Parathyroid adenoma (tissue), 2 donors: ENCODE measurements around the gene SLC39A8.
"Not testable (repeated sequence)": the region's sequence is repeated elsewhere in the genome, so short reads cannot be mapped to it uniquely, and the experiment has no call there.

ENCODE experiments used
- H2AFZ ChIP-seq: fragments of 300-600 bp; sonication (generic); one replicate; pipeline ENCODE4 v1.7.0; 2017; ENCODE audit warnings: antibody characterized with exemption, mild to moderate bottlenecking
- H3K27ac ChIP-seq: fragments of 300-600 bp; sonication (generic); one replicate; pipeline ENCODE4 v1.7.0; 2017
- H3K27me3 ChIP-seq: fragments of 300-600 bp; sonication (generic); one replicate; pipeline ENCODE4 v1.7.0; 2017; ENCODE audit warnings: low read length; ENCODE audit not compliant: control insufficient read depth, insufficient read depth
- H3K36me3 ChIP-seq: fragments of 300-600 bp; sonication (generic); one replicate; pipeline ENCODE4 v1.7.0; 2017; ENCODE audit warnings: low read length; ENCODE audit not compliant: control insufficient read depth, insufficient read depth
- H3K4me1 ChIP-seq: fragments of 300-600 bp; sonication (generic); one replicate; pipeline ENCODE4 v1.7.0; 2017; ENCODE audit warnings: control low read depth
- H3K4me2 ChIP-seq: fragments of 300-600 bp; sonication (generic); one replicate; pipeline ENCODE4 v1.7.0; 2017; ENCODE audit warnings: low read length
- H3K4me3 ChIP-seq: fragments of 300-600 bp; sonication (generic); one replicate; pipeline ENCODE4 v1.7.0; 2017; ENCODE audit warnings: low read depth, low read length
- H3K79me2 ChIP-seq: fragments of 300-600 bp; sonication (generic); one replicate; pipeline ENCODE4 v1.7.0; 2017; ENCODE audit warnings: control low read depth
- H3K9ac ChIP-seq: fragments of 300-600 bp; sonication (generic); one replicate; pipeline ENCODE4 v1.7.0; 2017; ENCODE audit warnings: mild to moderate bottlenecking
- H3K9me3 ChIP-seq: fragments of 300-600 bp; sonication (generic); one replicate; pipeline ENCODE4 v1.7.0; 2017; ENCODE audit warnings: low read length; ENCODE audit not compliant: control insufficient read depth
- CTCF ChIP-seq: fragments of 300-600 bp; sonication (generic); IDR thresholded peaks from one replicate; pipeline ENCODE4 v1.7.0; 2017; ENCODE audit warnings: antibody characterized with exemption, mild to moderate bottlenecking
- donor health status: primary hyperparathyroidism.

The SLC39A8 gene

DNA sequence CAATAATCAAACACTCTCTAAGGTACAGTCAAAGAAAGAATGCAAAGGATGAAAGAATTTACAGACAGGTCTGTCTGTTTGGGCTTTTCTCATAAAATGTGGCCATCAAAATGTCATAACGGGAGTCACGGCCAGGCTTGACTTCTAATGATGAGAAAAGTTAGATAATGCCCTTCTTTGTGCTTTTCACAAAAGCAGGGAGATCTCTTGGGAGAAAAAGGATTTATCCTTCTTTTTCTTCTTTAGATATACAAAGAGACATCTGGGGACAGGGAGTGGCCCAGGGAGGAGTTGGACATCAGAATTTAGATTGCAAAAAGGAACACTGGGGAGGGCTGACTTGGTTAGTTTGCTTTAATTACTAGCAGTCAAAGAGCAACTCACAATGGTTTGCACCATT lies 93.1 kb downstream of the SLC39A8 start:
- Histone ChIP-seq H3K4me3 (no peak overlapping the region), H3K4me1 (no peaks in the 10 kb centered on the region), H3K79me2 (no peaks in the 10 kb centered on the region), H3K4me2 (no peak overlapping the region), H3K9ac (no peak overlapping the region), H3K36me3 (no peaks in the 10 kb centered on the region), H3K9me3 (no peaks in the 10 kb centered on the region), H3K27me3 (no peaks in the 10 kb centered on the region), H2AFZ (no peak overlapping the region), H3K27ac (no peak overlapping the region)
- TF ChIP-seq CTCF = no peak

DNA sequence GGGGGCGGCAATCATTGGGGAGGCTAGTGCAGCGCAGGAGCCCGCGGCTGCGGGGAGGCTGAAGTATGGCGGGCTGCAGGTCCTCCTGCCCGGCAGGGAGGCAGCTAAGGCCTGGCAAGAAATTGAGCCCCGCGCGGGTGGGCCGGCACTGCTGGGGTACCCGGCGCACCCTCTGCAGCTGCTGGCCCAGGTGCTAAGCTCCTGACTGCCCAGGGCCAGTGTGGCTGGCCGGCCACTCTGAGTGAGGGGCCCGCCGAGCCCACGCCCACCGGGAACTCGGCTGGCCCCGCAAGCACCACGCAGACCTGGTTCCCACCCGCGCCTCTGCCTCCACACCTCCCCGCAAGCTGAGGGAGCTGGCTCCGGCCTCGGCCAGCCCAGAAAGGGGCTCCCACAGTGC lies 94.9 kb downstream of the SLC39A8 start:
- H3K9ac ChIP-seq = no peak overlapping the region
- H2AFZ ChIP-seq = no peak overlapping the region
- no peaks in the 10 kb centered on the region for H3K79me2 ChIP-seq
- H3K4me2 ChIP-seq = no peak overlapping the region
- H3K27ac ChIP-seq = no peak overlapping the region
- no peaks in the 10 kb centered on the region for H3K9me3 ChIP-seq
- no peaks in the 10 kb centered on the region for H3K36me3 ChIP-seq
- TF ChIP-seq CTCF = no peak
- no peak overlapping the region for H3K4me3 ChIP-seq
- no peaks in the 10 kb centered on the region for H3K27me3 ChIP-seq
- H3K4me1 ChIP-seq = no peaks in the 10 kb centered on the region

DNA sequence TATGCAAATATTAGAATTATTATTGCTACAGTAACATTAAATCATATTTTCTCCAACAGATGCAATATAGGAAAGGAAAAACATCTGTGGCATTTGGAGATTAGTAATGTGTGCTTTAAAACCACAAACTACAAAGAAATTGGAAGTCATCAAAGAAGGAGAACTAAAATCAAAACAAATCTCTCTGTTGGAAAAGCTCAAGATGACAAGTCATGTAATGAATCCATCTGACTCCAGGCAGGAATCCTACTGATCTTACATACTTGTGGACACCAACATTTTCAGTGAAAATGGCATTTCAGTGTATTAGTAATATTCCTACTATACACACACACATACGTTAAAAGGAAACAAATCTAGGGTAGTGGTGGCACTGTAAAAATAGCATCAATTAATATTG lies 98.2 kb downstream of the SLC39A8 start:
- H3K4me1 ChIP-seq = no peaks in the 10 kb centered on the region
- H3K79me2 ChIP-seq = no peaks in the 10 kb centered on the region
- H3K4me2 ChIP-seq = no peak overlapping the region
- TF ChIP-seq CTCF = no peak
- no peak overlapping the region for H2AFZ ChIP-seq
- H3K9ac ChIP-seq = no peak overlapping the region
- no peaks in the 10 kb centered on the region for H3K27me3 ChIP-seq
- no peak overlapping the region for H3K27ac ChIP-seq
- no peaks in the 10 kb centered on the region for H3K9me3 ChIP-seq
- H3K36me3 ChIP-seq = no peaks in the 10 kb centered on the region
- no peak overlapping the region for H3K4me3 ChIP-seq

DNA sequence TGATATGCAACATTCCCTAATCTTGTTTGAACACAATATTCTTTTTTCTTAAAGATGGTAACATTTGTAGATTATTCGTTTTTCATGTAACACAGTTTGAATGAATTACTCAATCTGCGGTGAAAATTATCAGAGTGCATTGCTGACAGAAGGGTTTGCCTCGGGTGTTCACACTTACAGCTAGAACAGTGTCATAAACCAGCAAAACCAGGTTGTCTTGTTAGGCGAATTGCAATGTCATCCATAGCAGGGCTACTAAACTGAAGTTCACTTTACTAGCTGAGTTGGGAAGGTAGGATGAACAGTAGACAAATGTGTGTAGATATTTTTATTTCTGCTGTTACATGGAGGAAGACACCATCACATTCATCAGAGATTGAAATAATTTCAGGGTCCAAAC lies 98.9 kb downstream of the SLC39A8 start:
- H3K9me3 ChIP-seq = no peaks in the 10 kb centered on the region
- no peak overlapping the region for H3K4me2 ChIP-seq
- H3K27me3 ChIP-seq = no peaks in the 10 kb centered on the region
- H3K4me3 ChIP-seq = no peak overlapping the region
- H3K27ac ChIP-seq = no peak overlapping the region
- no peak overlapping the region for H3K9ac ChIP-seq
- H3K36me3 ChIP-seq = no peaks in the 10 kb centered on the region
- no peaks in the 10 kb centered on the region for H3K79me2 ChIP-seq
- H2AFZ ChIP-seq = no peak overlapping the region
- TF ChIP-seq CTCF = no peak
- H3K4me1 ChIP-seq = no peaks in the 10 kb centered on the region

DNA sequence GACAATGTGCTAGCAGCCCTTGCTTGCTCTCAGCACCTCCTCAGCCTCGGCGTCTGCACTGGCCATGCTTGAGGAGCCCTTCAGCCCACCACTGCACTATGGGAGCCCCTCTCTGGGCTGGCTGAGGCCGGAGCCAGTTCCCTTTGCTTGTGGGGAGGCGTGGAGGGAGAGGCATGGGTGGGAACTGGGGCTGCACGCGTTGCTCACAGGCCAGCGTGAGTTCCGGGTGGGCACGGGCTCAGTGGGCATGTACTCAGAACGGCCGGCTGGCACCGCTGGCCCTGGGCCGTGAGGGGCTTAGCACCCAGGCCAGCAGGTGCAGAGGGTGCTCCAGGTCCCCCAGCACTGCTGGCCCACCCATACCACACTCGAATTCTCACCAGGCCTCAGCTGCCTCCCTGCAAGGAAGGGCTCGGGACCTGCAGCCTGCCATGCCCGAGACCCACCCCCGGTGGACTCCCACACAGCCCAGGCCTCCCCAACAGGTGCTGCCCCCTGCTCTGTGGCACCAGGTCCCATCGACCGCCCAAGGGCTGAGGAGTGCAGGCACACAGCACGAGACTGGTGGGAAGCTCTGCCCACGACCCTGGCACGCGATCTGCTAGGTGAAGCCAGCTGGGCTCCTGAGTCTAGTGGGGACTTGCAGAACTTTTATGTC lies 100.3 kb downstream of the SLC39A8 start:
- no peak for TF ChIP-seq CTCF
- Histone ChIP-seq H3K79me2 (no peaks in the 10 kb centered on the region), H2AFZ (no peak overlapping the region), H3K27ac (no peak overlapping the region), H3K9ac (no peak overlapping the region), H3K27me3 (no peaks in the 10 kb centered on the region), H3K4me3 (no peak overlapping the region), H3K9me3 (no peaks in the 10 kb centered on the region), H3K36me3 (no peaks in the 10 kb centered on the region), H3K4me1 (no peaks in the 10 kb centered on the region), H3K4me2 (no peak overlapping the region)

DNA sequence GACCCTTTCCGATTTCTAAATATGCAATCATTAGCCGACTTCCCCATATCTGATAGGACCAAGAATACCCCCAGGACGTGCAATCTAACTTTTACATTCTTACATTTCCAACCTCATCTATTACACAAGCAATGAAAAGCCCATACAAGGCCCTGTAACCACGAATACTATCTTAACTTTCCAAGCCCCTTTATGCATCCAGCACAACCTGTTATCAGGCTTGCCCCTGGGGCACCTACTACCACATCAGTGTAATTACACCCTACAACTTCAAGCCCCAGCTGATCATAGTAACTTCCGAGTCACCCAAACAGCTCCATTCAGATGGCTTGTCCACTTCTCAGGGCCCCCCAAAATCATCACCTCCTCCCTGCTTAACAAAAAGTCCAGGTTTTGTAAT lies 102.0 kb downstream of the SLC39A8 start:
- H3K27ac ChIP-seq, H3K4me3 ChIP-seq, H3K9me3 ChIP-seq, H3K4me2 ChIP-seq, H3K4me1 ChIP-seq, H3K79me2 ChIP-seq, H3K9ac ChIP-seq, H3K27me3 ChIP-seq, H3K36me3 ChIP-seq, H2AFZ ChIP-seq: not testable (repeated sequence)
